Epithelial cell of esophagus (primary cell): ENCODE results near the gene HOXB5.

Experiments
- DNase-seq: peaks from one replicate; pipeline ENCODE4 v3.0.0; 2010; ENCODE audit warnings: low read depth
- H3K4me3 ChIP-seq: 2 replicates; pipeline ENCODE4 v1.5.1; 2011; ENCODE audit warnings: mild to moderate bottlenecking, low read length, control low read depth
- TF ChIP-seq, protein P1 (sequence below): IDR thresholded peaks from 2 replicates; pipeline ENCODE4 v1.5.1; 2011; ENCODE audit warnings: low read depth, mild to moderate bottlenecking, low read length, control low read depth, inconsistent platforms; ENCODE audit not compliant: insufficient read depth; ENCODE audit errors: missing control alignments

The HOXB5 gene

DNA sequence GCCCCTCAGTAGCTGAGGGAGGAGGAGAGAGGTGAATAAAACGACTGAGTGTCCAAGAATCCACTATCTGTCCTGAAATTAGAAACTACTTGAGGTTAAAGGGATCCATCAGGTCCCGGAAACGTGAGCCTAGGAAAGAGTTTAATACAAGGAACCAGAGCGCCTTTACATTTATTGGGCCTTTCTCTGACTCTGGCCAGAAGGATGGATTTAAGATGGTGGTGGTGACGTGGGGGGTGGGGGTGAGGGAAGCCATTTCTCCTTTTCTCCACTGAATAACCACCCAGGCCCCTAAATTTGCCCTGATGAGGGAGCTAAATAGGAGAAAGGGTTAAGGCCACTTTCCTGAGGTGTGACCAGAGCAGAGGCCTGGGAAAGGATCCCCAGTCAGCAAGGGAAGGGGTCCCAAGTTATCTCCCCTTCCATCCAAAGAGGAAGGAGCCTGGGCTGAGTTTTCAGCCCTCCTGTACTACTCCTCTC, 33.6 kb upstream of the HOXB5 start:
- H3K4me3 ChIP-seq, result no peak overlapping the region
- no peak for DNase-seq
- TF ChIP-seq, protein P1, sequence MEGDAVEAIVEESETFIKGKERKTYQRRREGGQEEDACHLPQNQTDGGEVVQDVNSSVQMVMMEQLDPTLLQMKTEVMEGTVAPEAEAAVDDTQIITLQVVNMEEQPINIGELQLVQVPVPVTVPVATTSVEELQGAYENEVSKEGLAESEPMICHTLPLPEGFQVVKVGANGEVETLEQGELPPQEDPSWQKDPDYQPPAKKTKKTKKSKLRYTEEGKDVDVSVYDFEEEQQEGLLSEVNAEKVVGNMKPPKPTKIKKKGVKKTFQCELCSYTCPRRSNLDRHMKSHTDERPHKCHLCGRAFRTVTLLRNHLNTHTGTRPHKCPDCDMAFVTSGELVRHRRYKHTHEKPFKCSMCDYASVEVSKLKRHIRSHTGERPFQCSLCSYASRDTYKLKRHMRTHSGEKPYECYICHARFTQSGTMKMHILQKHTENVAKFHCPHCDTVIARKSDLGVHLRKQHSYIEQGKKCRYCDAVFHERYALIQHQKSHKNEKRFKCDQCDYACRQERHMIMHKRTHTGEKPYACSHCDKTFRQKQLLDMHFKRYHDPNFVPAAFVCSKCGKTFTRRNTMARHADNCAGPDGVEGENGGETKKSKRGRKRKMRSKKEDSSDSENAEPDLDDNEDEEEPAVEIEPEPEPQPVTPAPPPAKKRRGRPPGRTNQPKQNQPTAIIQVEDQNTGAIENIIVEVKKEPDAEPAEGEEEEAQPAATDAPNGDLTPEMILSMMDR, result no peak

DNA sequence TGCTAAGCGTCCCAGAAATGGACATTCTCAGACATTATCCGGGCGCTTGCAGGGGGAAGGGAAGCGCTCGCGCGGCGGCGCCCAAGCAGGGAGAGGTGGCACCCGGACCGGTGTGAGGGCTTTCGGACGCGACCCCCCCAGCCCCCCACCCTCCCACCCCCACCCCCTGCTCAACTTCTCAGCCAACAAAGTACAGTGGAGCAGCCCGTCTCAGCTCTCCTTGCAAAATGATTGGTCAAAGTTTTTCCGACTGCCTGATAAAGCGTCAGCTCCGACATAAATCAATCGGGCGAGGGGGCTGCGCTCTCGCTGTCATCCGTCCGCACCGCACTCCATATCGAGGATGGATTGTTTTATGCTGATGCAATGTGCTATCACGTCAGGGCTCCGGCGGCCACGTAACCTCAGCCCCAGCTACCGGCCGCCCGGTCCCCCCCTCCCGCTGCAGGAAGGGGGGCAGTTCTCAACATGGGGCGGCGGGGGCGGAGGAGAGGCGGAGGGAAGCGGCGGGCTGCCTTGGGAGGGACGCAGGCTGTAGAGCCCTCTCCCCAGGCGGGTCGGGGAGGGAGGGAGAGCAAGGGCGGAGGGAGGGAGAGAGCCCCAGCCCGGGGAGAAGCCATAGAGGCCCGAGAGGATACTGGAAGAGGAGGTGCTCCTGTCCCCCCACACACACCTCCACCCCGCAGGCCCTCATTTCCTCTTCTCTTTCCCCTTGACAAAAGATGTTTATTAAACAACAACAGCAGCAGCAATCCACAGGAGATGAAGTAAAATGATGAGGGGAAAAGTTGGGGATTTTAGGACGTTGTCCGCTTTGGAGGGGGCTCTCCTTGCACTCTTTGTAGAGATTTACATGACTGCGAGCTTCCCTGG, 32.9 kb upstream of the HOXB5 start, which contains the start of gene HOXB9:
Gene HOXB9, minus strand, starts transcription at position 114 of the 873 bp plus-strand sequence. Its CDS starts 89 bp downstream, at position 25.
- no peak for DNase-seq
- H3K4me3 ChIP-seq, result no peak within 1 kb of the TSS
- TF ChIP-seq, protein P1, result no peak

DNA sequence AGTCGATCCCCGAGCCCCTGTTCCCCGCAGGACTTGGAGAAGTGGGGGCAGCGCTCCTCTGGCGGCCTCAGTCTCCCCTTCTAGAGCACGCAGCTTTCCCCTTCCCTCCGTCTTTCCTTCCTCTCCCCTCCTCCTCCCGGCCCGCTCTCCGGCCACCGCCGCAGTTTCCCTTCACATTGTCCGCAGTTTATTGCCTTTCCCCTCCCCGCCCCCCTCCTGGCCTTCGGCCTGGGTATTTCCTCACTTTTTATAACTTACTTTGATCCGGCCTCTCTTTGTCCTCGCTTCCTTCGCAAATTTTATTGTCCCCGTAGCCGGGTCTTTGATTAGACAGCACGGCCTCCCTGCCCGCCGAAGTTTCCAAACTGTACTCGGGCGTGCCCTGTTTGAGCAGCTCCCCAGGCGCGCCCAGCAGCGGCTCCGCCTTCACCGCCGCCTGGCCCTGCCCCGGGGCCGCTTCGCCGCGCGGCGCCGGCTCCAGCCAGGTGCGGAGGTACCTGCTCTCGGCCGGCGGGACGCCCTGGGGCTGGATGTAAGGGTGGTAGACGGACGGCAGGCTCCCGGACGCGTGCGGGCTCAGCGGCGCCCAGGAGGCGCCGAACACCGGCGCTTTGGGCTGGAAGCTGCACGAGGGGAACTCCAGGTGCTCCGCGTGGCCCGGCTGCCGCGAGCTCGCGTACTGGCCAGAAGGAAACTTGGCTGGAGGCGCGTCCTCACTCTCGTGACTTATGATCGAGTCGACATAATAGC, 32.1 kb upstream of the HOXB5 start:
- TF ChIP-seq, protein P1, result no peak
- H3K4me3 ChIP-seq, result no peak overlapping the region
- peak; percentile 23 for DNase-seq

DNA sequence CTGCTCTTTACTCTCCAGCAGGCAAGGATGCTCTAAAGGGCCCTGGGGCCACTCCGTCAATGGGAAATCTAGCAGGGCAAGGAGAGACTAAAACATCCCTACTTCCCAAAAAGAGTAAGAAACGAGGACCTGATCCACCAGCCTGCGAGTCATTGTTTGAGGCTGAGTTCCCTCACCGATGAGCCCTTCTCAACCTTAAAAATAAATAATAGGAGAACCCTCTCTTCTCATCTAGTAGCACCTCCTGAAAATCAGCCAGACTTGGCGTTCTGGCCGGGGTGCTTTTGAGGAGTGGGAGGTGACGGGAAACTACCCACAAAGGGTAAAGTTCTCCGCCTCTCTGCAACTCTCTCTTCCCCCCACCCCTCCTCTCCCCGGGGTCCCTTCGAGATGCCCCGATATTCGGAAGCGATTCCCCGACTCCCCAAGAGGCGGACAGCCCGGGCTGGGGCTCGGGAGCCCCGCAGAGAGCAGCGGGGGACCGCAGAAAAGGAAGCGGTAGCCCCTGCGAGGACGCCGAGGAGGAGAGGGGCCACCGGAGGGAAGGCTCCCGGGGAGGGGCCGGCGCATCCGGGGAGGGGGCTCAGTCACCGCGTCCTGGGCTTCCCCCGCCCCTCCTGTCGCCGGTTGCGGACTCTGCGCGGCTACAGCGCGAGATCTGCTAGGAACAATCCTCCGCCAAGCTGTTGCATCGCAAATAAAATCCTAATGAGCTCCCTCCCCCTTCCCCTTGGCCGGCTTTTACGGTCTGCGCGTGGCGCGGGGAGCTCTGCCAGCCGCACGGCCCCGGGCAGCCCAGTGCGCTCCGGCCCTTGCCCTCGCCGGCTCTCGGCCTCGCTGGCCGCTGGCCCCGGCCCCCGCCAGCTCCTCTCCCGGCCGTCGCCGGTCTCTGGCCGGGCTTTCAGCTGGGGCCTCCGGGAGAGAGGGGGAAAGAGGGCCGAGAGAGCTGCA, 31.2 kb upstream of the HOXB5 start:
- no peak overlapping the region for H3K4me3 ChIP-seq
- TF ChIP-seq, protein P1, result no peak
- DNase-seq, result no peak

DNA sequence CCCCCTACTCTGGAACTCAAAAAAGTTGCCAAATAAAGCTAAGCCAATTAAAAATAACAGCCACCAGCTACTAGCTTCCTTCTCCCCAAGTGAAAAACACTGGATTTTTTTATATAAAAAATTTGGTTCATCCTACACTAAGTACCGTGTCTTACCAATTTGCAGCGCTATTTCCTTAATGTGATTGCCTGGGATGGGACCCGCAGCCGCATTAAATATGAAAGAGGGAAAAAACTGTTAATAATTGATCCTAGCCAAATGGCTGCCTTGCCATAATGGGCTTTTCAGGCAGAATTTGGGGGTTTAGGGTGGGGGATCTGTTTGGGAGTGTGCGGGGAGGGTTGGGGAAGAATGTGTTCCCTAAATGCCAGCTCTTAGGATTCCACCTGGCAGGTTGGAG, 30.5 kb upstream of the HOXB5 start:
- TF ChIP-seq, protein P1, result no peak
- H3K4me3 ChIP-seq, result no peak overlapping the region

DNA sequence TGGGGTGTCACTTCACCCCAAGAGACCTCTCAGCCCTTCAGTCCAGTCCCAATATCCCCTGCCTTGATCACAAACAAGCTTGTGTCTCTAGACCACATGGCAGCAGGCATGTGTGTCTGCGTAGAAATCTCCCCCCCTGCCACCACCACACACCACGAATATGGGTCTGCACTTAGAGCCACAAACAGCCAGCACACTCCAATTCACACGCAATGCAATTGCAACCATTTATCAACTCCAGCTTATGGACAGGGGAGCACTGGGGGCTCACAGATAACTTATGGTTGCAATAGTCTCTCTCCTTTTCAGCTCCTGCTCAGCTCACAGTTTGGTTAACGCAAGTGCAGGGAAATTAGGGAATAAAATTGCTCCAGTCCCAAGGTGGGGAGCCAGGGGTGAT, 30.0 kb upstream of the HOXB5 start:
- DNase-seq, result no peak
- TF ChIP-seq, protein P1, result no peak
- H3K4me3 ChIP-seq, result no peak overlapping the region

More for the DNA sequence above, 30.5 kb upstream of the HOXB5 start:
- no peak for DNase-seq
